Sigmoid colon (tissue), 7 donors: ENCODE results near the gene ZNF775. TPM values are rescaled to one million over a fixed set of nuclear protein-coding genes. Genes with fewer than 3 reads are reported as not detected.

Experiments used
- DNase-seq: peaks from one replicate; pipeline ENCODE4 v3.0.0-alpha.2; 2019
- H3K27ac ChIP-seq, 4 donors: fragments of 200-600 bp; sonication (generic); one replicate each; pipeline ENCODE4 v1.5.1; 2016 to 2019; ENCODE audit warnings: mild to moderate bottlenecking in 1 of 4
- H3K27me3 ChIP-seq, 3 donors: fragments of 200-600 bp; sonication (generic); one replicate each; pipeline ENCODE4 v1.5.1; 2019; ENCODE audit warnings: mild to moderate bottlenecking in 1 of 3
- H3K36me3 ChIP-seq, 4 donors: fragments of 200-600 bp; sonication (generic); one replicate each; pipeline ENCODE4 v1.5.1; 2016 to 2019
- H3K4me1 ChIP-seq, 4 donors: fragments of 200-600 bp; sonication (generic); one replicate each; pipeline ENCODE4 v1.5.1; 2017 to 2019
- H3K4me3 ChIP-seq, 4 donors: fragments of 200-600 bp; sonication (generic); one replicate each; pipeline ENCODE4 v1.5.1; 2017 to 2019; ENCODE audit warnings: mild to moderate bottlenecking in 2 of 4, moderate library complexity in 1 of 4
- H3K9me3 ChIP-seq, 4 donors: fragments of 200-600 bp in 3 of 4; sonication (generic) in 3 of 4; one replicate each; pipeline versions ENCODE4 v1.5.1 to v1.6.1; 2013 to 2019
- EP300 ChIP-seq, 4 donors: sonication (generic); formaldehyde crosslinking; IDR thresholded peaks; one replicate each; pipeline ENCODE4 v1.6.1; 2017; ENCODE audit warnings: antibody characterized with exemption in 4 of 4
- POLR2A ChIP-seq, 2 donors: fragments of 450-650 bp; IDR thresholded peaks; one replicate each; pipeline ENCODE4 v1.6.1; 2016; ENCODE audit warnings: antibody characterized with exemption in 2 of 2, mild to moderate bottlenecking in 2 of 2, moderate library complexity in 2 of 2
- POLR2AphosphoS5 ChIP-seq, 4 donors: sonication (generic); formaldehyde crosslinking; IDR thresholded peaks; one replicate each; pipeline ENCODE4 v1.6.1; 2017; ENCODE audit warnings: antibody characterized with exemption in 4 of 4
- WGBS, 2 donors: extraction: QIAGEN DNeasy Blood & Tissue Kit; methylation state at CpG; one replicate each; pipeline ENCODE4 v1.1.7; 2013; 5-methylcytosine and 5-hydroxymethylcytosine counted together
- intact Hi-C: fragments of 100-400 bp; cut with DNase I; formaldehyde crosslinking; loops from one replicate; pipeline ENCODE4 v1.15.1; 2023
- polyA plus RNA-seq, 3 donors: library from polyadenylated mRNA; stranded (reverse); fragments of 200-250 nt; gene quantifications; one replicate each; pipeline ENCODE4 v1.2.3, GENCODE V29; 2013
- total RNA-seq, 4 donors: library from RNA; depleted of rRNA; stranded (reverse); fragments of >200 nt; gene quantifications; one replicate each; pipeline ENCODE4 v1.1.0, GENCODE V29; 2016
- TF ChIP-seq, protein P1 (sequence below), 4 experiments: fragments of 450-650 bp in 3 of 4; fragments of 200-600 bp in 1 of 4; IDR thresholded peaks; one replicate each; pipeline ENCODE4 v1.5.1; 2016 to 2019; ENCODE audit warnings: antibody characterized with exemption in 4 of 4, mild to moderate bottlenecking in 3 of 4, moderate library complexity in 2 of 4
- donor health status: healthy with polysubstance abuse.
- donor health status: Bipolar disorder and iron deficiency.
- donor health status: healthy.

Gene ZNF775
- total and polyA plus RNA-seq, 7 donors = 3.0 to 10.7 (median 6.1) TPM

DNA sequence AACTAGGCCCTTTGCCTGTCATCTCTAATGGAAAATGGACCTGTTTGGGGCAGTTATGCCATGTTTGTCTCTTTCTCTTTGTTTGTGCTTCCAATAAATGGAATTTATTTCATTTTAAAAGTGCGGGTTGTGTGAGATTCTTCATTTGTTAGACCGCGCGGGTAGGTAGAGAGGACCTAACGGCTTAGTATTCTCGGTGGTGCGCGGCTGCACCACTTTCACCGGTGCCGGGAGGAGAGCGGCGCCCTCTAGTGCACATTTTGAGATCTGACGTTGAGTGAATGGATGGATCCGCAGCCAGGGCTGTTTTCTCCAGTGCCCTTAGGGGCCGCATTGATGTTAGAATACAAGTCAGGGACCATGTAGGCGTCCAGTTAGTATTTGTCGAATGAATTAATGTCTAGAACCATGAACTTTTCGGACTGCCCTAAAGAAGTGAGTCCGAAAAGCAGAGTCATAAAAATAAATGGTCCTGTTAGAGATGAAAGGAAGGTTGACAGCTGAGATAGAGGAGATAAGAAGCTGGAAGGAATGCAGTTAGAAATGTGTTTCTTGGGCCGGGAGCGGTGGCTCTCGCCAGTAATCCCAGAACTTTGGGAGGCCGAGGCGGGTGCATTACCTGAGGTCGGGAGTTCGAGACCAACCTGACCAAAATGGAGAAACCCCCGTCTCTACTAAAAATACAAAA is 42.0 kb downstream of the ZNF775 start:
- Histone ChIP-seq H3K36me3 (no peaks in the 10 kb centered on the region), H3K4me1 (peaks cover 0 to 7% (median 2%) of the 10 kb centered on the region in 4 donors), H3K9me3 (no peaks in the 10 kb centered on the region), H3K27ac (no peak overlapping the region), H3K27me3 (no peaks in the 10 kb centered on the region), H3K4me3 (no peak overlapping the region)
- DNase-seq = peak; percentile 90
- TF ChIP-seq, protein P1, sequence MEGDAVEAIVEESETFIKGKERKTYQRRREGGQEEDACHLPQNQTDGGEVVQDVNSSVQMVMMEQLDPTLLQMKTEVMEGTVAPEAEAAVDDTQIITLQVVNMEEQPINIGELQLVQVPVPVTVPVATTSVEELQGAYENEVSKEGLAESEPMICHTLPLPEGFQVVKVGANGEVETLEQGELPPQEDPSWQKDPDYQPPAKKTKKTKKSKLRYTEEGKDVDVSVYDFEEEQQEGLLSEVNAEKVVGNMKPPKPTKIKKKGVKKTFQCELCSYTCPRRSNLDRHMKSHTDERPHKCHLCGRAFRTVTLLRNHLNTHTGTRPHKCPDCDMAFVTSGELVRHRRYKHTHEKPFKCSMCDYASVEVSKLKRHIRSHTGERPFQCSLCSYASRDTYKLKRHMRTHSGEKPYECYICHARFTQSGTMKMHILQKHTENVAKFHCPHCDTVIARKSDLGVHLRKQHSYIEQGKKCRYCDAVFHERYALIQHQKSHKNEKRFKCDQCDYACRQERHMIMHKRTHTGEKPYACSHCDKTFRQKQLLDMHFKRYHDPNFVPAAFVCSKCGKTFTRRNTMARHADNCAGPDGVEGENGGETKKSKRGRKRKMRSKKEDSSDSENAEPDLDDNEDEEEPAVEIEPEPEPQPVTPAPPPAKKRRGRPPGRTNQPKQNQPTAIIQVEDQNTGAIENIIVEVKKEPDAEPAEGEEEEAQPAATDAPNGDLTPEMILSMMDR (IDR thresholded peaks at IDR 0.05) = peak; percentile 52 to 85 (median 81)
- TF ChIP-seq POLR2AphosphoS5 (IDR thresholded peaks at IDR 0.05) = no peak
- intact Hi-C loops = loop anchor here (2.0 to 10.0 kb wide), 2 partner anchors 32 to 136 kb away; no protein-coding TSS in a partner anchor
- 16 to 24% methylated on average over 27 of the region's 27 CpGs for WGBS, 2 donors

DNA sequence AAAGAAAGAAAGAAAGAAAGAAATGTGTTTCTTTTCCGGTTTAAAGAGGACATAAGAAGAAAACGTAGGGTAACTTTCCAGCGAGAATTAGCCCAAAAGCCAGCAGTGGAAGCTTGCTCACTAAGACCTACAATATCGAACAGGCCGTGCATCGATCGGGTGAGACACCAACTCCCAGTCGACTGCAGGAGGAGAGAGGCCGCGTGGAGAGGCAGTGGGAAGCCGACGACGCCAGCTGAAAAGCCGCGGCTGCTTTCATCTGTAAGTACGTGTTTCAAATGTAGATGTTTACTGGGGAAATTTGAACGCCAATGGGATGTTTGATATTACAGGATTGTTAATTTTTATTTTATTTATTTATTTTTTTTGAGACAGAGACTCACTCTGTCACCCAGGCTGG is 42.7 kb downstream of the ZNF775 start:
- Histone ChIP-seq H3K27me3 (no peaks in the 10 kb centered on the region), H3K27ac (no peak overlapping the region), H3K4me1 (peaks cover 0 to 7% (median 2%) of the 10 kb centered on the region in 4 donors), H3K9me3 (no peaks in the 10 kb centered on the region), H3K36me3 (no peaks in the 10 kb centered on the region), H3K4me3 (no peak overlapping the region)
- no peak for TF ChIP-seq POLR2A (IDR thresholded peaks at IDR 0.05)
- TF ChIP-seq, protein P1 (IDR thresholded peaks at IDR 0.05) = no peak
- intact Hi-C loops = loop anchor here (2.0 to 10.0 kb wide), 2 partner anchors 33 to 137 kb away; no protein-coding TSS in a partner anchor
- WGBS, 2 donors = 82 to 84% methylated on average over 17 of the region's 17 CpGs
- peak; percentile 54 for DNase-seq

GRCh38 chr7:150425670-150426069 is 46.5 kb downstream of the ZNF775 start:
- Histone ChIP-seq H3K36me3 (no peaks in the 10 kb centered on the region), H3K9me3 (no peaks in the 10 kb centered on the region), H3K4me1 (peaks cover 0 to 31% (median 8%) of the 10 kb centered on the region in 4 donors), H3K4me3 (no peak overlapping the region), H3K27me3 (no peaks in the 10 kb centered on the region), H3K27ac (no peak overlapping the region)
- TF ChIP-seq, protein P1 (IDR thresholded peaks at IDR 0.05) = no peak
- no peak for TF ChIP-seq EP300 (IDR thresholded peaks at IDR 0.05)
- no peak for TF ChIP-seq POLR2AphosphoS5 (IDR thresholded peaks at IDR 0.05)
- no peak for TF ChIP-seq POLR2A (IDR thresholded peaks at IDR 0.05)
- intact Hi-C loops = loop anchor here (10.0 kb wide), 1 partner anchor 141 kb away; no protein-coding TSS in a partner anchor
- WGBS, 2 donors = 68 to 71% methylated on average over 4 of the region's 4 CpGs
- no peak for DNase-seq

DNA sequence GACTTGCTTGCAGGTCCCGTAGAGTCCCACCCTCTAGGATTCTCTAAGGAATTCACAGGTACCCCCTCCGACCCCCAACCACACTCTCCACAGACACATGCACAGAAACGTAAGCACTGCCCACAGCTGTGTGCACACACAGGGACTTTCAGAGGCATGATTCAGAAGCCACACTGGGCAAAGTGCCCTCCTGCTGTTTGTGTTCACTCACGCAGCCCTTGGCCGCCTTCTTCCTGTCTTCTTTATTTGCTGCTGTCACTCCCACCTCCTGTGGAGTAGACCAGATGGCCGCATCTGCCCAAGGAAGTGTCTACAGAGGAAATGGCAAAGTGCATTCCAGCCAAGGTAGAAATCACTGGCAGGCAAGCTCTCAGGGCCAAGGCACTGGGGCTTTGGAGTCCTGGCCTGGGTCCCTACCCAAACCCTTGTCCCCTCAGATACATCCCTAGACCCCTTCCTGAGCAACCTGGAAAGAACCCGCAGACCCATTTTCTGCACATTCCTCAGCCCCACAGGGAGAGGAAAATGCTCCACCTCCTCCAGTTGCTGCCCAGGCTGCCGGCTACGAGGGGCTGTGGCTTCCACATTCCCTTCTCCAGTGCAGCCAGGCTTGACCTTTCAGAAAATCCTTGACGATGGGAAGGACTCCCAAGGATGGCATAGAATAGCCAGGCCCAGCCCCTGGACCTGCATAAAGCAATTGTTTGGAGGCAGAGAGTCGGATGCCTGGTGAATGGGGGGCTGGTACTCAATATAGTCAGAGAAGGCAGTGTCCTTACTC is 49.7 kb downstream of the ZNF775 start:
- no peak overlapping the region for H3K27ac ChIP-seq
- no peaks in the 10 kb centered on the region for H3K9me3 ChIP-seq
- H3K27me3 ChIP-seq = no peaks in the 10 kb centered on the region
- WGBS, 2 donors = 29 to 39% methylated on average over 11 of the region's 11 CpGs
- intact Hi-C loops = loop anchor here (10.0 kb wide), 1 partner anchor 144 kb away; no protein-coding TSS in a partner anchor
- no peak for TF ChIP-seq POLR2A (IDR thresholded peaks at IDR 0.05)
- TF ChIP-seq EP300 (IDR thresholded peaks at IDR 0.05) = no peak
- TF ChIP-seq POLR2AphosphoS5 (IDR thresholded peaks at IDR 0.05) = peak in 1 of 4 donors; percentile 23
- peaks cover 0 to 27% (median 8%) of the 10 kb centered on the region in 4 donors for H3K4me1 ChIP-seq
- no peak overlapping the region for H3K4me3 ChIP-seq
- H3K36me3 ChIP-seq = no peaks in the 10 kb centered on the region
- DNase-seq = peak; percentile 70

DNA sequence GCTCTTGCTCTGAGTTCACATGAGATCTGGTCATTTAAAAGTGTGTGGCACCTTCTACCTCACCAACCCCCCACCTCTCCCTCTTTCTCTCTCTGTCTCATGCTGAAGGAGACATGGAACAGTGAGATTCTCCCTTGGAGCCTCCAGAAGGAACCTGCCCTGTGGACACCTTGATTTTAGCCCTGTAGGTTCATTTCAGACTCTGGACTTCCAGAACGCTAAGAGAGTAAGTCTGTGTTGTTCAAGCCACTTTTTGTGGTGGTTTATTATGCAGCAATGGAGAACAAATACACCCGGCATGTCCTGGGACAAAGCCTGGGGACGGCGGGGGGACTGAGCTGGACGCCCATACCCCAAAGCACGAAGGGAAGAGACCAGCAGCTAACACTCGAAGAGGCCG is 50.6 kb downstream of the ZNF775 start:
- 82 to 83% methylated on average over 8 of the region's 8 CpGs for WGBS, 2 donors
- no peaks in the 10 kb centered on the region for H3K27me3 ChIP-seq
- no peaks in the 10 kb centered on the region for H3K36me3 ChIP-seq
- intact Hi-C loops = loop anchor here (10.0 kb wide), 1 partner anchor 145 kb away; no protein-coding TSS in a partner anchor
- H3K4me3 ChIP-seq = no peak overlapping the region
- TF ChIP-seq POLR2A (IDR thresholded peaks at IDR 0.05) = no peak
- peaks cover 0 to 27% (median 8%) of the 10 kb centered on the region in 4 donors for H3K4me1 ChIP-seq
- no peak for DNase-seq
- H3K9me3 ChIP-seq = no peaks in the 10 kb centered on the region
- H3K27ac ChIP-seq = no peak overlapping the region
